Uterus (tissue), 4 donors: ENCODE measurements around the gene ASB14. TPM values are rescaled to one million over a fixed set of nuclear protein-coding genes. Genes with fewer than 3 reads are reported as not detected.

Source experiments
- DNase-seq, 2 donors: peaks; one replicate each; pipeline ENCODE4 v3.0.0-alpha.2; 2019 to 2020
- H3K27ac ChIP-seq, 2 donors: fragments of 200-600 bp; sonication (generic); 1 replicate in 1 of 2; 2 replicates in 1 of 2; pipeline ENCODE4 v1.5.1; 2016 to 2018
- H3K27me3 ChIP-seq, 2 donors: fragments of 200-600 bp; sonication (generic); one replicate each; pipeline ENCODE4 v1.5.1; 2018 to 2019; ENCODE audit warnings: control low read depth in 1 of 2
- H3K36me3 ChIP-seq, 2 donors: fragments of 200-600 bp; sonication (generic); one replicate each; pipeline ENCODE4 v1.5.1; 2019; ENCODE audit warnings: control low read depth in 1 of 2
- H3K4me1 ChIP-seq, 2 donors: fragments of 200-600 bp; sonication (generic); one replicate each; pipeline ENCODE4 v1.5.1; 2018 to 2019; ENCODE audit warnings: control low read depth in 1 of 2
- H3K4me3 ChIP-seq, 2 donors: fragments of 200-600 bp; sonication (generic); 1 replicate in 1 of 2; 2 replicates in 1 of 2; pipeline ENCODE4 v1.5.1; 2018 to 2019; ENCODE audit warnings: mild to moderate bottlenecking in 1 of 2
- H3K9me3 ChIP-seq, 2 donors: fragments of 200-600 bp; sonication (generic); one replicate each; pipeline ENCODE4 v1.5.1; 2019; ENCODE audit warnings: control low read depth in 1 of 2
- CTCF ChIP-seq, 4 experiments: fragments of 200-600 bp in 2 of 4; fragments of 450-650 bp in 2 of 4; sonication (generic) in 2 of 4; IDR thresholded peaks; one replicate each; pipeline ENCODE4 v1.5.1; 2016 to 2019; ENCODE audit warnings: antibody characterized with exemption in 4 of 4, mild to moderate bottlenecking in 2 of 4, moderate library complexity in 1 of 4
- POLR2A ChIP-seq, 2 donors: fragments of 450-650 bp; IDR thresholded peaks; one replicate each; pipeline ENCODE4 v1.6.1; 2016; ENCODE audit warnings: antibody characterized with exemption in 2 of 2, mild to moderate bottlenecking in 1 of 2, moderate library complexity in 1 of 2
- intact Hi-C: fragments of 100-400 bp; cut with DNase I; formaldehyde crosslinking; loops from one replicate; pipeline ENCODE4 v1.15.1; 2023; ENCODE audit warnings: low total_unique reads
- total RNA-seq, 4 donors: library from RNA; depleted of rRNA in 3 of 4; stranded (reverse); fragments of >200 nt in 3 of 4; gene quantifications; one replicate each; pipeline versions ENCODE4 v1.1.0 to v1.2.4, GENCODE V29; 2014 to 2023
- donor health status: DM: yes; HTN: yes; CAD: no.

The ASB14 gene
- total RNA-seq, 4 donors from 2014 or later, result 0.28 TPM; not detected in 3

DNA sequence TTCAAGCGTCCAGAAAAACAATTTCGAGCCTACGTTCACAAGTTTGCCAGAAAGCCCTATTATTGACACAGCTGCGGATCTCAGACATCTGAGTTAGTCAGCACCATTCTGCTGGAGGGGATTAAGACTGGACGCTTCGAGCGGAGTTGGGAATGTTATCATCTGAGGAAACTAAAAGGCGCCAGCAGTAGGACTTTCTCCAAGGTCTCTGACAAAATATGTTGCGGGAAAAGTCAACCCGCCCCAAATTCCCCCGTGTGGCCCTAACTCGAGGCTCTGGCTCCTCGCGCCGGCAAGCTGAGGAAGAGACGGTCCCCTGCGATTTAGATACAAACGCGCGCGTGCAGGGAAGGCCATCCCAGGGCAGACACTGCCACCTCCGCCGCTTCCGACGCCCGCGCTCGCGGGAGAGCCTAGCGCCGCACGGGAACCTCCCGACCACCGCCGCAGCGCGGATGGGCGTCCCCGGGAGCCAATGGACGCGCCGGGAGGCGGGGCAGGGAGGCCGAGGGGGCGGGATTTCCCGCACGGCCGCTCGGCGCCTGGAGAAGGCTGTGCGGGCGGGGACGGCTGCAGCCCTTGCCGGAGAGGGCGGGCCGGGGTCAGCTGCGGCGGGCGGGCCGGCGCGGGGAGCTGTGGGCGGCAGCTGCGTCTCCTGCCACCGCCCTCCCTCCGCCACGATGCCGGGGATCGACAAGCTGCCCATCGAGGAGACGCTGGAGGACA, 65.1 kb downstream of the ASB14 start, which contains the start of gene APPL1:
Gene APPL1 (plus strand): TSS at position 526 of the 726 bp plus-strand sequence. CDS start 155 bp downstream, at position 681.
- no peaks in the 10 kb centered on the region for H3K9me3 ChIP-seq

GRCh38 chr3:57226176-57226575, 66.3 kb downstream of the ASB14 start:
- no peak overlapping the region for H3K27ac ChIP-seq
- H3K27me3 ChIP-seq, result no peaks in the 10 kb centered on the region
- intact Hi-C loops, result loop anchor here (10.0 kb wide), 1 partner anchor 61 kb away; the partner anchor contains the start of gene IL17RD
- H3K4me1 ChIP-seq, result peaks cover 0 to 10% of the 10 kb centered on the region in 2 donors
- DNase-seq, result no peak
- no peak overlapping the region for H3K4me3 ChIP-seq
- no peaks in the 10 kb centered on the region for H3K36me3 ChIP-seq
- TF ChIP-seq POLR2A (IDR thresholded peaks at IDR 0.05), result no peak
- TF ChIP-seq CTCF (IDR thresholded peaks at IDR 0.05), result no peak
- no peaks in the 10 kb centered on the region for H3K9me3 ChIP-seq

More for the DNA sequence above, 65.1 kb downstream of the ASB14 start, which contains the start of gene APPL1:
- Histone ChIP-seq H3K4me1 (peaks cover 0 to 10% of the 10 kb centered on the region in 2 donors), H3K27me3 (no peaks in the 10 kb centered on the region), H3K36me3 (no peaks in the 10 kb centered on the region), H3K27ac (peak within 1 kb of the TSS; percentile 87 to 95), H3K4me3 (peak within 1 kb of the TSS; percentile 62 to 94)
- DNase-seq, result peak; percentile 88 to 95
- no peak for TF ChIP-seq CTCF (IDR thresholded peaks at IDR 0.05)
- peak; percentile 81 to 91 for TF ChIP-seq POLR2A (IDR thresholded peaks at IDR 0.05)
- intact Hi-C loops, result loop anchor here (10.0 kb wide), 1 partner anchor 63 kb away; the partner anchor contains the start of gene IL17RD

DNA sequence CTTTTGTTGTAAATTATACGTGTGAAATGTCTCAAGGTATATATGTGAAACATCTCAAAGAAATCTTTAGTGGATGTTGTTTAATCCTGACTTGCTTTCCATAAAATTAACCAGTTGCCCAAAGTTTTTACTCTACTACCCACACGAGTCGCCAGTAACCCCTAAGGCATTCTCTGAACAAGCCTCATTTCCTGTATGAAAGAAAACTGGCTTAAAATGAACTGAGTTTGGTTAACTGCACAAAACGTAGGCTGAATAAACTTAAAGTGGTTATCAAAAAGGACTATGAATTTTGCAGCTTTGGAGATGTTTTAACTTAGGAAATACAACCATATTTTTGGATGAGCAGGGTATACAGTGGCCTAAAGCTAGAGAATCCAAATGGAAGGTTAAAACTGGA, 67.6 kb downstream of the ASB14 start:
- intact Hi-C loops, result loop anchor here (5.0 to 10.0 kb wide), 2 partner anchors 60 to 128 kb away; partner anchors contain the start of gene IL17RD
- H3K9me3 ChIP-seq, result no peaks in the 10 kb centered on the region
- DNase-seq, result no peak
- no peaks in the 10 kb centered on the region for H3K36me3 ChIP-seq
- no peak overlapping the region for H3K4me3 ChIP-seq
- H3K27ac ChIP-seq, result no peak overlapping the region
- no peak for TF ChIP-seq POLR2A (IDR thresholded peaks at IDR 0.05)
- TF ChIP-seq CTCF (IDR thresholded peaks at IDR 0.05), result no peak
- peaks cover 0 to 6% of the 10 kb centered on the region in 2 donors for H3K4me1 ChIP-seq
- no peaks in the 10 kb centered on the region for H3K27me3 ChIP-seq

DNA sequence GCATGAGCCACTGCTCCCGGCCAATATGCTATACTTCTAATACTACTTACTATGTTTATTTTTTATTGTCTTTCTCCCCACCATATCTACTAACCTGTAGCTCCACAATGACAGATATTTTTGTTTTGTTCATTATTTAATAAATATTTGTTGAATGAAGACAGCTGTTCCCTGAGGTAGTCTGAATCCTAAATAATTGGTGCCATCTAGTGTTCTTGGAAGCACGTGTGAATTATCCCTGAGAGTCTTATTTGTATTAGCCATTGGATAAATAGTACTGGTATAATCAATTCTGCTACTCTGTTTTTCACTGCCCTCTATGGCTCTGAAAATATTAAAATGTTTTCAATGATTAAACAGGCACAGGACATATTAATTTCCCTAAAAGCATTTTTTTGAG, 70.6 kb downstream of the ASB14 start:
- Histone ChIP-seq H3K4me3 (no peak overlapping the region), H3K4me1 (no peaks in the 10 kb centered on the region), H3K36me3 (no peaks in the 10 kb centered on the region), H3K9me3 (no peaks in the 10 kb centered on the region), H3K27me3 (no peaks in the 10 kb centered on the region), H3K27ac (no peak overlapping the region)
- intact Hi-C loops, result loop anchor here (5.0 to 10.0 kb wide), 2 partner anchors 57 to 125 kb away; partner anchors contain the start of gene IL17RD
- no peak for DNase-seq
- TF ChIP-seq POLR2A (IDR thresholded peaks at IDR 0.05) (no peak), CTCF (IDR thresholded peaks at IDR 0.05) (peak; percentile 34 to 51 (median 40))

Other genes starting within 250 kb of the ASB14 start
- gene SPATA12, start 232.0 kb downstream of the ASB14 start, total RNA-seq, result 1 to 10 TPM in 1 of 4 donors, under 1 TPM in 1, not detected in 2; 0.21 to 2.9 TPM
- gene IL17RD, start 127.3 kb downstream of the ASB14 start, total RNA-seq, result 10 to 100 TPM; 19.0 to 95.9 (median 52.5) TPM
- not detected for gene HESX1, start 92.7 kb downstream of the ASB14 start, total RNA-seq
- 100 to 1,000 TPM in 1 of 4 donors, 10 to 100 TPM in 3; 25.4 to 114 (median 51.7) TPM for gene APPL1, start 65.0 kb downstream of the ASB14 start, total RNA-seq